GM12878 (cell line): ENCODE data around the gene IMMP2L.

Experiments
- CHD4 ChIP-seq: fragments of 200-600 bp; sonication (generic); IDR thresholded peaks from 2 replicates; pipeline ENCODE4 v1.6.1; 2016; ENCODE audit warnings: mild to moderate bottlenecking
- NR2C2 ChIP-seq: IDR thresholded peaks from 2 replicates; pipeline ENCODE4 v1.6.1; 2011; ENCODE audit warnings: borderline replicate concordance, low read depth; ENCODE audit not compliant: control insufficient read depth, insufficient read length
- POLR2A ChIP-seq: IDR thresholded peaks from 2 replicates; pipeline ENCODE4 v1.6.1; 2011; ENCODE audit warnings: low read depth, mild to moderate bottlenecking, low read length
- ZNF24 ChIP-seq: fragments of 450-650 bp; IDR thresholded peaks from 2 replicates; pipeline ENCODE4 v1.6.1; 2017; ENCODE audit warnings: antibody characterized with exemption, mild to moderate bottlenecking

GRCh38 chr7:111239437-111239836 is 322.9 kb downstream of the IMMP2L start:
- no peak for TF ChIP-seq NR2C2
- TF ChIP-seq CHD4, result no peak
- no peak for TF ChIP-seq POLR2A
- no peak for TF ChIP-seq ZNF24
